GM18526 (cell line): ENCODE results near the gene CDHR2.

Experiments
- POLR2A ChIP-seq: IDR thresholded peaks from 3 replicates; pipeline ENCODE4 v1.6.1; 2011; ENCODE audit not compliant: insufficient read length; ENCODE audit errors: extremely low read depth

Gene CDHR2

DNA sequence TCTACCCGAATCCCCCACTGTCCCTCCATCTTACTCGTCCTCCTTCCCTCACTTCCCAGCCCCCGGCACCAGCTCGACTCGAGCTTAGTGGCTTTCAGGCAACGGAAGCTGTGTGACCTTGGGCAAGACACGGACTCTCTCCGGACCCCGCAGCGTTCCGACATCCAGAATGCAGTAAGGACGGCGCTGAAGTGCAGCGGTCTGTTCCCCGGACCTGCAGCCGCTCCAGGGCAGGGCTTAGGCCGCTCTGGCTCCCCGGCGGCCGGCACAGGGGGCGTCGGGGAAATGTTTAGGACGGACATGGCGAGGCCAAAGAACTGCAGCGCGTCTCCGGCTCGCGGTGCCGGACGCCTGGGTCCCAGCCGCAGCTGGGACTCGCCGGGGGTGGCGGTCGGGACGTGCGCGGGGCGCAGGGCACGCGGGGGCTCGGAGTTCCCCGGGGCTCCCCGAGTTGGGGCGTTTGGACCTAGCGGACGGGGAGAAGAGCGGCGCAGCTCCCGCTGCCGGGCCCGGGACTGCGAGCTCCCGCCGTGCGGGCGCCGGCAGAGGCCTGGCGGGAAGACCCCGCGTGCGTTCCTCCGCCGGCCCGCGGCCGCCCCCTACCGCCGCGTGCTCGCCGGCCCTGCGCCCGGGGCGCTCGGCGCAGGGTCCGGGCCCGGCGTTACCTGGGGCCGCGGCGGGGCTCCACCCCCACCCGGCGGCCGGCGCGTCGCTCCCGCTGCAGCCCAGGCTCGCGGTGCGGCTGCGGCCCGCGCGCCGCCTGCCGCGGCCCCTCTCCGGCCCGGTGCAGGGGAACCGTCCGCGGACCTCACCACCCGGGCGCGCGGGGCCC, 6.3 kb upstream of the CDHR2 start:
- TF ChIP-seq POLR2A = no peak

DNA sequence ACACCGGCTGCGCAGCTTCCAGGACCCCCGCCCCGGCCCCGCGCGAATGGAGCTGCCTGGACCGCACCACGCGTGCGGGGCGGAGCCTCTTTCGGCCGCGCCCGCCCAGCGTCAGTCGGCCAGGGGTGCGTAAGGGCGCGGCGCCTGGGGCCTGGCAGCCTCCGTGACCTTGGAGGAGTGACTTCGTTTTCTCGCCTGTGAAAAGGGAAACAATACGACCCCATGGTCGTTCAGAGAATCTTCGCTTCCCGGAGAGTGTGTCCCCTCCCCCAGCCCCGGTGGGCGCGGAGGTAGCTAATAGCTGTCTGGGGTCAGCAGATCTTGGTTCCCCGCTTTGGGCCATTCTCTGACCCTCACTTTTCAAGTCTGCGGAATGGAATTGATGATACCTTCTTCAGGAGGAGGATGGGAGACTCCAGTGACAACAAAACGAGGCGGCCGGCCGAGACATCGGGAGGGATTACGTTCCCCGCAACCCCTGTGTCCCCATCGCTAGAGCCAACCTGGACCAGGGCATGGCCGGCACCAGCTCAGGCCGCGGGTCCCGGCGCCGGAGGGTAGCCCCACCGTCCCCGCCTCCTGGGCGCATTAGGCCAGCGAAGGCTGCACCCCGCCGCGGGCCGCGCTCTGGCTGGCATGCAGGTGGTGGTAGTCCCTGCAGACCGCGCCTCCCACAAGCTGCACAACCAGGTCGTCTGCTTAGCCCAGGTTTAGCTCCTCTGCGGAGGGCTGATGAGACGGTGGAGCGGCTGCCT, 5.5 kb upstream of the CDHR2 start:
- TF ChIP-seq POLR2A = peak; percentile 58

DNA sequence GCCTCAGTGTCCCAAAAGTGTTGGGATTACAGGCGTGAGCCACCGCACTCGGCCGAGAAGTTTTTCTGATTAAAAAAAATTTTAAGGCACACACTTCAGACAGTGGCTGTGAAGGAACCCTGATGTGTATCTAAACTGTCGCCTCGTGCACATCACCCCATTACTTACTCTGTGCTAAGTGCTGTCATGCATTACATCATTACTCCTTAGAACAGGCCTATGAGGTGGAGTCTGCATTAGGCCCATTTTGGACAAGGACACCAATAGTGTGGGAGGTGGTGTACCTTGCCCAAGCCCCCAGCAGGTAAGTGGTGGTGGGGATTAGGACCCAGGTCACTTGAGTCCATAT, 3.8 kb upstream of the CDHR2 start:
- TF ChIP-seq POLR2A = no peak

DNA sequence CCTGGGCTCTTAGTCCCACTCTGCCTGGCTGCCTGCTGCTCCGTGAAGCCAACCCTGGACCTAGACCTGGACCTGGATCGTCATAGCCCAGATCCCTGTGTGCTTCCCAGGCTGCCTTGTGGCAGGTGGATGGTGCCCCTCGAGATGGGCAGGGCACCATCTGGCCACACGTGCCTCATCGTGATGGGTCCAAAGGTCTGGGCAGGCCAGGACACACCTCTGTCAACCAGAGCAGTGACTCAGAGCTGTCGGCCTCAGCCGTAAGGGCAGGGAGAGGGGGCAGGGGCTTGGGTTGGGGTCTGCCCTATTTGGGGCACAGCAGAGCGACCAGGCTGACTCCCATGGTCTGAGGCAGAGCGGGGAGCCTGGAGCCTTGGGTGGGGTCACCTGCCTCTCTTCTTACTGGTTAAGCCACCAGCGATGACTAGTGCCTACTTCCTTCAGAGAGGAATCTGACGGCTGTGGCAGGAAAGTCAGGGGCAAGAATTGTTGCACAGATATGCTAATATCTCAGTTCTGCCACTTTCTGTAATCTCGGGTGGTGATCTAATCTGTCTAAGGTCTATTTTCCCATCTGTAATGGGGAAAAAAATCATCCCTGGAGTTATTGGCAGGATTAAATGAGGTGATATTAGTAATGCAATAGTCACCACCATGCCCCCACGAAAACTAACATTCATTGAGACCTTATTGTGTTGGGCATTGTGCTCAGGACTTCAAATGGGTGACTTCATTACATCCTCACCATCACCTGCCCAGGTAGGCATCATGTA, 3.2 kb upstream of the CDHR2 start:
- no peak for TF ChIP-seq POLR2A

DNA sequence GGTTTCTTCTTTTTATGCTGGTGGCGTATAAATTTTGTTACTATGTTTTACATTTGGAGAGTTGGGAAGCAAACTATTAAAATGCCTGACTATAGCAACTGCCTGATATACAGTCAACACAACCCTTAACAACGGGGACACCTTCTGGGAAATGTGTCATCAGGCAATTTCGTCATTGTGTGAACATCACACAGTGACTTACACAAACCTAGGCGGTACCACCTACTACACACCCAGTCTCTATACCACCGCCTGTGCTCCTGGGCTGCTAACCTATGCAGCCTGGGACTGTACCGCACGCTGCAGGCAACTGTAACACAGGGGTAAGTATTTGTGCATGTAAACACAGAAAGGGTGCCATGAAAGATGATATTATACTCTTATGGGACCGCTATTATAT, 1.3 kb upstream of the CDHR2 start:
- no peak for TF ChIP-seq POLR2A

DNA sequence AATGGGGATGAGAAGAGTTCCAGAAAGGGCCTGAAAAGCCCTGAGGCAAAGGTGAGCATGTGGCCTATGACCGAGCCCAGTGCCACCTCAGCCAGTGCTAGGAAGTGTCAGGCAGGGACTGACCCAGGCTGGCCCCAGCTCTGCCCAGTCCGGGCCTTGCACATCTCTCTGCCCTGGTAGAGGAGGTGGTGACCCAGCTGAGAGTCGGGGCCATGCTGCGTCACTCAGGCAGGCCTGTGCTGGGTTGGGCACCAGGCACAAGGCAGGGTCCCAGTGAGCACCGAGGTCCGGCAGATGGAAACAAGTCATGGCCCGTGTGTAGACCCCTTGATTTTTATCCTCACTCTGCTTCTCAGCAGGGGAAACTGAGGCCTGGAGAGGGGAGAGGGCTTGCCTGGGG, 729 bp downstream of the CDHR2 start:
- TF ChIP-seq POLR2A = no peak

DNA sequence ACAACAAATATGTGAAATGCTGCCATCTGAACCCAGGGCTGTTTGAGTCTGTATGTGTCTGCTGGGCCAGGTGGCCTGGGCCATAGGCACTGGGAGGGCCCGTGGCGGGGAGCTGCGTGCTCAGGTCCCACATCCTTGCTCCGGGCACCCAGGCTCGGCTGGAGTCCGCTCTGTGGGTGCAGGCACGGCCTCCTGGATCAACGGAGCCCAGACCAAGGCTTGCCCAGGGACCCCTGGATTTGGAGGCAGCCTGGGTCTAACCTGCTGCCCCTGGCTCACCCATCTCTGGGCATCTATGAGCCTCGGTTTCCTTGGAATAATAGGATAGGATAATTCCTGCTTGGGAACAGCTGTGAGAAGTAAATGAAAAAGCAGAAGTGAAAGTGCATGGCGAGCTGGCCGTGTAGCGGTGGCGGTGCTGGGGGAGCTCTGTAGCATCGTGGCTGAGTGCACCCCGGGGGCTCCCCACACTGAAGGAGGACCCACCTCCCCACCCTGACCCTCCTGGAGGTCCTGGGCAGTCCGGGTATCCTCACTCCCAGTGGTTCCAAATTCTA, 1.2 kb downstream of the CDHR2 start:
- TF ChIP-seq POLR2A = no peak

DNA sequence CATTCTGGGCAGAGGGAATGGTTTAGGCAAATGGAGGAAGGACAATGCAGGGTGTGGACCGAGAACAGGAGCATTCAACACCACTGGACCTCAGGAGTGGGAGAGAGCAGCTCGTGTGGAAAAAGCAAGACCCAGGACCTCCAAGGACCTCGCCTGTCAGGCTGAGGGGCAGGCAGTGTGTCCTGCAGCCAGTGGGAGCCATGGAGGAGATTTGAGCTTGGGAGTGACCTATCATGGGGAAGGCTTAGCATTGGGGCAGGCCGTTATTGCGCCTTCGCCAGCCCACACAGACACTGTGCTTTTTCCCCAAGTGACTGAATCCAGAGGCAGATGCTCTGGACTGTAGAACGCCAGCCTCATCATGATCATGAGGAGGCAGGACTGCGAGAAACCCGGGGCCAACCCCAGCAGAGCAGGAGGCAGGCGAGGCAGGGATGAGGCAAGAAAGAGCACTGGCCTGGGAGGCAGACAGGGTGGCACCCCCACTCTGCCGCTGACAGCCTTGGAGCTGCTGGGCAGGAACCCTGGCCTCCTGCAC, 3.3 kb downstream of the CDHR2 start:
- TF ChIP-seq POLR2A = no peak

DNA sequence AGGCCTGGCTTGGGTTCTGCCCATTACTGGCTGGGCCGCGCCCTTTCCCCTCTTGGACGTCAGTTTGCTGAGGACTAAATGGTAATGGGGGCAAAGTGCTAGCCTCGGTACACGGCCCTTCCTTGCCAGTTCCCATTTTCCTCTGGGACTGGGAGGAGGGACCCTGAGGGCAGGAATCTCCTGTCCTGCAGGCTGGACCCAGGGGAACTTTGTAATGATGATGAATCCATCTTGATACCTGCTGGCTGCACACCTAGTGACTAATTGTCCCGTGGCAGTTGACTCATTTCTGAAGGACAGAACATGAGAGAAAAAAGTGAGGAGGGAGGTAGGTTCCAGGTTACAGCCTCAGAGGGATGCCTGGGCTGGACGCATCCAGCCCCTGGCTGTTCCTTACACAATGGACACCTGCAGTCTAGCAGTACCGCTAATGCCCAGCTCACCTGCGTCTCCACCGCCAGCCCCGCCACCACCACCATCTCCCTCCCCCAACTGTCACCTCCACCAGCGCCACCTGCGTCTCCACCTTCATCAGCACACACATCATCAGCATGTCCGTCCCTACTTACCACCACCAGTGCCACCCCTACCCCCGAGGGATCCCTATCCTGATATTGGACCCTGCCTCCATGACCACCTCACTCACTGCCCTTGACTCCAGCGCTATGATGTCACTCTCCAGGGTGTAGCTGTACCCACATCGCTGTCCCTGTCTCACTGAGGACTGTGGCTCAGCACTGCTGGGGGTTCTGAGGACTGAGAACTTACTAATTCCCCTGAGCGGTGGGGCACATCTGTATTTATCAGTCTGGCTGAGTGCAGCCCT, 4.3 kb downstream of the CDHR2 start:
- TF ChIP-seq POLR2A = no peak

DNA sequence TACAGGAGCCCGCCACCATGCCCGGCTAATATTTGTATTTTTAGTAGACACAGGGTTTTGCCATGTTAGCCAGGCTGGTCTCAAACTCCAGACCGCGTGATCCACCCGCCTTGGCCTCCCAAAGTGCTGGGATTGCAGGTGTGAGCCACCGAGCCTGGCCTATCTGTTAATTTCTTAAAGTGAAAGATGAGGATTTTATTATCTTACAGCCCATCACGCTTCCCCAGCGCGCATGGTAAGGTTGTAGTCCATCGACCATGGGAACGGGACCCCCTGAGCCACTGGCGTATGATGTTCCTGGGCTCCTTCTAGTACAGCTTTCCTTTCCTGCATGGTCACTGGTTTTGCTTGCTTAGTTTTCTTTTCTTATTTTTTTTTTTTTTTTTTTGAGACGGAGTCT, 8.7 kb downstream of the CDHR2 start:
- TF ChIP-seq POLR2A = no peak

DNA sequence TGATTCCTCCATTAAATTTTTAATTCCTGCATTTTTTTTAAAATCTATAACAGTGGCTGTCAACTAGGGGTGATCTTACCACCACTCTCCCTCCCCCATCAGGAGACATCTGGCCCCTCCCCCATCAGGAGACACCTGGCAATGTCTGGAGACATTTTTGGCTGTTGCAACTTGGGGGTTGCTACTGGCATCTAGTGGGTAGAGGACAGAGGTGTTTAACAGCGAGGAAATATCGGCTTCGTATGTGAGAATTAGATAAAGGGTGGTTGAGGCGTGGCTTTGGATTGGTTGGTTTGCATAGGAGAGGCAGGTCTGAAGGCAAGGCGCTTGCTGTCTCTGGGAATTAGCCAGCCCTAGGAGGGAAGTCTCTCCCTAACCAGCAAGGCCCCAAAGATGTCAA, 10.5 kb downstream of the CDHR2 start:
- TF ChIP-seq POLR2A = no peak

DNA sequence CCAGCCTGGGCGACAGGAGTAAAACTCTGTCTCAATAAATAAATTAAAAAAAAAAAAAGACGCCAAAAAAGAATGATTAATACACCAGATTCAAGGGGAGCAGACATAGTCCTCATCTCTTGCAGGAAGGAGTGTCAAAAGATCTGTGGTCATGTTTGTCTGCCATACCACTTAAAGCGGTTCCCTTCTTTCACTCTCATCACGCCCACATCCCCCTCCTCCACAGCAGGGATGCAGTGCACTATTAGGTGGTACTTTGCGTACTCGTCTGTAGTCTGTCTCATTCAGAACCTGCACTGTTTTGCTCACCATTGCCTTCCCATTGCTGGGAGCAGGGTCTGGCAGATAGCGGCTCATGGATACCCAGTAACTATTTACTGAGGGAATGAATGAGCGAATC, 11.2 kb downstream of the CDHR2 start:
- TF ChIP-seq POLR2A = no peak

DNA sequence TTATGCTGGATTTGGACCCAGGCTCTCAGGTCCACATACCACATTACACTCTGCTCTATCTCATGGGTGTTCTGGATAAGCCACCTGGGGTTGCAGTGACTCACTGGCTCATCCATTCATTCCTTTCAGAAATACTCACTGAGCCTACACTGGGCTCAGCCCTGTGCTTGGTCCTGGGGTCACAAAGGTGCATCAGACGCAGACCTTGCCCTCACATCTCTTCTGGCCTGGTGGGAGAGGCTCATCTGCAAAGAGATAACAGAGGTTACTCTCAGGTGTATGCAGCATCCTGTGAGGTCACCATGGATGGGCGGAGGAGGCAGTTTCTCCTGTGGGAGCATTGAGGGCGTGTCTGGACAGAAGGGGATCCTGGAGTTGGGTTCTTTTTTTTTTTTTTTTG, 12.1 kb downstream of the CDHR2 start:
- no peak for TF ChIP-seq POLR2A

DNA sequence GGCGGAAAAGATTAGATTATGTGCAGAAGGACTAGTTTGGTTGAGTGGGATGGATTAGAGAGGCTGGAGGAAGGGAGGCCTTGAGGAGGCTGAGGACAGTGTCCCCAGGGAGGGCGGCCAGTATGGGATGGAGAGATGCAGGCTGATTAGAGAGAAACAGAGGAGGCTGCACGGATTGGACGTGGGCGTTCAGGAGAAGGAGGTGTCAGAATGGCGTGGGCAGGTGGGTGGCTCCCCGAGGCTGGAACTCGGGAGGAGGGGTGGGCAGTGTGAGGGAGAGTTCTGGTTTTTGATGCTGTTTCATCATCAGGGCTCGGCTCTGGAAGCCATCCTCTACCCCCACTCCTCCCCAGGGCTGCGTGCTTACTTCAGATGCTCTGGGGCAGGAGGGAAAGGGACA, 13.0 kb downstream of the CDHR2 start:
- no peak for TF ChIP-seq POLR2A
